GM18505 (cell line): ENCODE data around the gene CCT8.
"Not testable (repeated sequence)": the region's sequence is repeated elsewhere in the genome, so short reads cannot be mapped to it uniquely, and the experiment has no call there.

Experiments used
- ATAC-seq: cut with Tn5 transposase; IDR thresholded peaks from one replicate; pipeline ENCODE4 v1.9.1; 2021; ENCODE audit not compliant: unreplicated experiment
- POLR2A ChIP-seq: IDR thresholded peaks from 4 replicates; pipeline ENCODE4 v1.6.1; 2011; ENCODE audit warnings: borderline replicate concordance; ENCODE audit not compliant: insufficient read depth, insufficient read length; ENCODE audit errors: extremely low read depth

CCT8 gene

DNA sequence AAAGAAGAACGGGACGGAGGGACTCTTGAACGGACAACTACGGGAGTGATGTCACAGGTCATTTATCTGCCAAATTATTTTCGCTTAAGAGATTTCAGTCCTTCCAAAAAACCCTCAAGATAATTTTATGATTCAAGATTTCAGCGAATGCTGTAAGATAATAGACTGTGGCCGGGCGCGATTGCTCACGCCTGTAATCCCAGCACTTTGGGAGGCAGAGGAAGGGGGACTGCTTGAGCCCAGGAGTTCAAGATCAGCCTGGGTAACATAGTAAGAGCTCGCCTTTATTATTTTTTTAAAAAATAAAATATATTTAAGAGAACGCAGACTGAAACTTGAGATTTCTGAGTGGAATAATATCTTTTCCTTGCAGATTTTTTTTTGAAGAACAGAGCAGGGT, 54.9 kb downstream of the CCT8 start:
- ATAC-seq: peak; percentile 11
- TF ChIP-seq POLR2A: no peak

DNA sequence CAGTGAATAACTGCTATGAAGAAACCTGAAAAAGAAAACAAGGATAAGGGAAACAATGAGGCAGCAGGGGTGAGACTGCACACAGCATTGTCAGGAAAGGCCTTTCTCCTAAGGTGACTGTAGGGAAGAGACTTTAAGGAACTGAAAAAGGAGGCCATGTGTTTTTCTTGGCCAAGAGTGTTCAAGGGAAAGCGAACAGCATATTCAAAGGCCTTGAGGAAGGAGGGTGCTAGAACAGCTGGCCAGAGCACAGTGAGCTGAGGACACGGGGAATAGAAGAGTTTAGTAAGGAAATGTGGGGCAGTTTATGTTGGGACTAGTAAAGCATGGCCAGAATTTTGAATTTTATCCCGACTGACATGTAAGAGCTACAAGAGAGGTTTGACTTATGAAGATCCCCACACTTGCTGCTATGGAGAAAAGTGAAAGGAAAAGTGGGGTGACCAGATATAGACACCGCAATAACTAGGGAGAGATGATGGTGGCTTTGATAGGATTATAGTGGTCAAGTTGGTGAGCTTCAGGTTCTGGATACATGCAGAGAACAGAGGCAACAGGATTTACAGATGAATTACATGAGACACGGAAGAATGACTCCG, 55.7 kb downstream of the CCT8 start:
- TF ChIP-seq POLR2A: no peak
- no peak for ATAC-seq

DNA sequence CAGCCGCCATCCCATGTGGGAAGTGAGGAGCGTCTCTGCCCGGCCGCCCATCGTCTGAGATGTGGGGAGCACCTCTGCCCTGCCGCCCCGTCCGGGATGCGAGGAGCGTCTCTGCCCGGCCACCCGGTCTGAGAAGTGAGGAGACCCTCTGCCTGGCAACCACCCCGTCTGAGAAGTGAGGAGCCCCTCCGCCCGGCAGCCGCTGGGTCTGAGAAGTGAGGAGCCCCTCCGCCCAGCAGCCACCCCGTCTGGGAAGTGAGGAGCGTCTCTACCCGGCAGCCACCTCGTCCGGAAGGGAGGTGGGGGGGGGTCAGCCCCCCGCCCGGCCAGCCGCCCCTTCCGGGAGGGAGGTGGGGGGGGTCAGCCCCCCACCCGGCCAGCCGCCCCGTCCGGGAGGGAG, 62.2 kb downstream of the CCT8 start:
- not testable (repeated sequence) for ATAC-seq

DNA sequence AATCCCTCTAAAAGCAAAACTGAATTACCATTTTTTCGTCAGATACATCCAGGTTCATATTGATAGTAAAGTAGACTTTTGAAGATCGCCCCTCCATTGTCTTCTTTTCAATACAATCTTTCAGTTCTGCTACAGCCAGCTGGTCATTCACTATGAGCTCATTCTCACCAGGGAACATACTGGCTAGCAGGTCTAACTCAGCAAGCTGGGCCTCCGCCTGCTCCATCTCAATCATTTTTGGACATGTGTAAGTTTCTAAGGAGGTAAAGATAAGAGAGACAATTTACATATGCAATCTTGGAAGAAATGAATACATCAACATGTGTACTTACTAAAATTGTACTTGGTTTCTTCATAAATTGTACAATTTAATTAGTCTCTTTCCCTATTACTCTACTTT, 65.1 kb downstream of the CCT8 start:
- no peak for TF ChIP-seq POLR2A
- ATAC-seq: no peak

DNA sequence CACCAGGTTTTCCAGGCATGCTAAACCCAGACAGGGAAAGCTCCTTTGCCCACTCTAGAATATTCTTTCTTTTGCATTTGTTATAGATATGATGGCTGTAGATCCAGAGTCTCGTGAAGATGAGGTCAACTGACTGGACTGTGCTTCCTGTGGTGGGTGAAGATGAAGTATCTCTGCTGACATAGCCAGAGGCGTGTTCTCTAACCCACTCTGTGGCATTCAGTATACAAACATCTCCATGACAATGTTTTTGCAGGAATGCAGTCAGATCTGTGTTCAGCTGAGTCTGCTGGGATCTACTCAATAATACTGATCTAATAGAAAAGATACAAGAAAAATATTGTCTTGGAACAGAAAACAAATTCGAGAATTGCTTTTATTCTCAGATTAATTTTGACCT, 65.6 kb downstream of the CCT8 start:
- no peak for ATAC-seq
- no peak for TF ChIP-seq POLR2A

DNA sequence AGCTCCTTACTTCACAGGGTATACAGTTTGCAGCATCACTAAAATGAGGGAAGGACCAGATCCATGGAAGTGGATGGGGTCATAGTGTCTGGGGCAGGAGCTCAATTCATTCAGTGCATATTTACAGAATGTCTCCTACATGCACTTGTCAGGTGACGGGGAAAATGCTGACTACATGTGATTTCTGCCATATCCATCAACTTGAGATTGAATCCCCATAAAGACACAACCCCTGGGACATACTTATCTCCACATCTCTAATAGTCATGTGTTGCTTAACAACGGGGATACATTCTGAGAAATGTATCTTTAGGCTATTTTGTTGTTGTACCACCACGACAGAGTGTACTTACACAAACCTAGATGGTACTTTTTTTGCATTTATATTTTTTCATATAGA, 66.3 kb downstream of the CCT8 start:
- no peak for ATAC-seq
- TF ChIP-seq POLR2A: no peak
